SK-N-SH (cell line): ENCODE measurements around the gene MLXIP. TPM values are rescaled to one million over a fixed set of nuclear protein-coding genes. Genes with fewer than 3 reads are reported as not detected.
A peak's percentile ranks its signal among the peaks of the same experiment; 100 is the strongest.

Experiments
- CTCF ChIA-PET: fragments of 300-600, 350-600 bp; formaldehyde crosslinking; extraction: SDS; loops from one replicate; lab custom pipeline; 2021; lab: Yijun Ruan, JAX
- POLR2A ChIA-PET: fragments of 350-600 bp; sonication (Branson Sonifier 250); formaldehyde crosslinking; extraction: SDS; loops from one replicate; lab custom pipeline; 2020; ENCODE audit warnings: antibody characterized with exemption, inconsistent platforms; lab: Yijun Ruan, JAX
- DNase-seq: peaks from one replicate; pipeline ENCODE4 v3.0.0; 2012
- H2AFZ ChIP-seq: fragments of 200-600 bp; sonication (generic); 2 replicates; pipeline ENCODE4 v1.8.1; 2016; ENCODE audit warnings: antibody characterized with exemption, mild to moderate bottlenecking, low read depth
- H3F3A ChIP-seq: fragments of 200-600 bp; sonication (generic); replicated peaks from 2 replicates; pipeline ENCODE3; 2016; ENCODE audit warnings: antibody characterized with exemption, mild to moderate bottlenecking; ENCODE audit not compliant: insufficient read depth
- H3K27ac ChIP-seq, 2 experiments: fragments of 200-500 bp in 1 of 2; fragments of 200-600 bp in 1 of 2; sonication (Bioruptor generic) in 1 of 2; sonication (generic), shearing (Covaris generic) in 1 of 2; 2 replicates each; pipeline versions ENCODE4 v1.5.1 to v1.6.1; 2014 to 2016; ENCODE audit warnings: low read depth in 2 of 2, inconsistent platforms in 1 of 2, low read length in 1 of 2, mild to moderate bottlenecking in 1 of 2, mixed read lengths in 1 of 2
- H3K27me3 ChIP-seq: fragments of 200-600 bp; sonication (generic), shearing (Covaris generic); 2 replicates; pipeline ENCODE4 v1.6.1; 2016; ENCODE audit warnings: mixed run types; ENCODE audit not compliant: insufficient read depth
- H3K36me3 ChIP-seq, 2 experiments: fragments of 200-500 bp in 1 of 2; fragments of 200-600 bp in 1 of 2; sonication (Bioruptor generic) in 1 of 2; sonication (generic) in 1 of 2; replicated peaks in 1 of 2; 2 replicates each; pipeline versions ENCODE3 to v1.5.1; 2014 to 2016; ENCODE audit warnings: low read length in 1 of 2, mild to moderate bottlenecking in 1 of 2; ENCODE audit not compliant: insufficient read depth in 2 of 2, control insufficient read depth in 1 of 2
- H3K4me1 ChIP-seq, 2 experiments: fragments of 200-500 bp in 1 of 2; fragments of 200-600 bp in 1 of 2; sonication (Bioruptor generic) in 1 of 2; sonication (generic), shearing (Covaris generic) in 1 of 2; 2 replicates each; pipeline versions ENCODE4 v1.5.1 to v1.6.1; 2014 to 2016; ENCODE audit warnings: low read depth in 1 of 2, low read length in 1 of 2, mixed run types in 1 of 2; ENCODE audit not compliant: insufficient read depth in 2 of 2, control insufficient read depth in 1 of 2
- H3K4me2 ChIP-seq: fragments of 200-600 bp; sonication (generic), shearing (Covaris generic); 2 replicates; pipeline ENCODE4 v1.6.1; 2017; ENCODE audit warnings: mixed run types
- H3K4me3 ChIP-seq, 2 experiments: fragments of 200-500 bp in 1 of 2; fragments of 200-600 bp in 1 of 2; sonication (Bioruptor generic) in 1 of 2; sonication (generic), shearing (Covaris generic) in 1 of 2; 2 replicates each; pipeline versions ENCODE4 v1.5.1 to v1.8.1; 2014 to 2016; ENCODE audit warnings: low read depth in 2 of 2, inconsistent platforms in 1 of 2, low read length in 1 of 2, mild to moderate bottlenecking in 1 of 2, mixed read lengths in 1 of 2, moderate library complexity in 1 of 2
- H3K79me2 ChIP-seq: fragments of 200-600 bp; sonication (generic); 2 replicates; pipeline ENCODE4 v1.8.1; 2017; ENCODE audit warnings: mild to moderate bottlenecking; ENCODE audit not compliant: insufficient read depth
- H3K9ac ChIP-seq: fragments of 200-600 bp; sonication (generic); 2 replicates; pipeline ENCODE4 v1.6.1; 2017; ENCODE audit warnings: mixed run types
- H3K9me2 ChIP-seq: fragments of 200-600 bp; sonication (generic); 2 replicates; pipeline ENCODE4 v1.6.1; 2017; ENCODE audit warnings: mixed run types
- H3K9me3 ChIP-seq: fragments of 200-600 bp; sonication (generic); 2 replicates; pipeline ENCODE4 v1.6.1; 2017; ENCODE audit warnings: mixed run types, mild to moderate bottlenecking, moderate library complexity
- H4K20me1 ChIP-seq: fragments of 200-600 bp; sonication (generic); 2 replicates; pipeline ENCODE4 v1.6.1; 2017; ENCODE audit warnings: mild to moderate bottlenecking, mixed run types; ENCODE audit not compliant: insufficient read depth
- EP300 ChIP-seq, 2 experiments: IDR thresholded peaks; 2 replicates each; pipeline versions ENCODE4 v1.4.0 to v1.6.1; 2012; ENCODE audit warnings: borderline replicate concordance in 1 of 2, low read depth in 1 of 2, low read length in 1 of 2
- EZH2phosphoT487 ChIP-seq: fragments of 200-600 bp; sonication (generic); IDR thresholded peaks from 2 replicates; pipeline ENCODE4 v1.6.1; 2017; ENCODE audit warnings: low read depth, mixed run types, mild to moderate bottlenecking, antibody characterized with exemption, moderate library complexity, borderline replicate concordance
- FOXJ3 ChIP-seq: sonication (generic); formaldehyde crosslinking; IDR thresholded peaks from 2 replicates; pipeline ENCODE4 v1.5.1; 2020; ENCODE audit warnings: mild to moderate bottlenecking, missing genetic modification reagents
- FOXM1 ChIP-seq: IDR thresholded peaks from 2 replicates; pipeline ENCODE4 v1.4.0; 2012; ENCODE audit warnings: low read depth, mild to moderate bottlenecking
- GABPA ChIP-seq: IDR thresholded peaks from 2 replicates; pipeline ENCODE4 v1.4.0; 2012; ENCODE audit warnings: low read depth, mild to moderate bottlenecking
- IRF3 ChIP-seq: fragments of 150-350 bp; IDR thresholded peaks from 2 replicates; pipeline ENCODE4 v1.6.1; 2016; ENCODE audit warnings: mild to moderate bottlenecking, low read depth, low read length
- MEF2A ChIP-seq: IDR thresholded peaks from 2 replicates; pipeline ENCODE4 v1.4.0; 2012; ENCODE audit warnings: low read depth, borderline replicate concordance
- NFIC ChIP-seq: IDR thresholded peaks from 2 replicates; pipeline ENCODE4 v1.4.0; 2012; ENCODE audit warnings: borderline replicate concordance
- PBX3 ChIP-seq: IDR thresholded peaks from 2 replicates; pipeline ENCODE4; 2012
- POLR2AphosphoS5 ChIP-seq: IDR thresholded peaks from 2 replicates; pipeline ENCODE4 v1.6.1; 2012; ENCODE audit warnings: low read depth, low read length
- RAD21 ChIP-seq: IDR thresholded peaks from 2 replicates; pipeline ENCODE4 v1.6.1; 2012; ENCODE audit warnings: mild to moderate bottlenecking, low read length
- RCOR1 ChIP-seq: fragments of 150-350 bp; IDR thresholded peaks from 2 replicates; pipeline ENCODE4 v1.6.1; 2017; ENCODE audit warnings: antibody characterized with exemption, low read length
- RXRA ChIP-seq: IDR thresholded peaks from 2 replicates; pipeline ENCODE4 v1.4.0; 2012; ENCODE audit warnings: low read depth, mild to moderate bottlenecking, borderline replicate concordance
- SIN3A ChIP-seq: IDR thresholded peaks from 2 replicates; pipeline ENCODE4 v1.6.1; 2012; ENCODE audit warnings: low read depth, mild to moderate bottlenecking, low read length, moderate library complexity, borderline replicate concordance
- TAF1 ChIP-seq: IDR thresholded peaks from 2 replicates; pipeline ENCODE4 v1.6.1; 2012; ENCODE audit warnings: low read depth, mild to moderate bottlenecking, low read length, moderate library complexity, borderline replicate concordance
- TCF12 ChIP-seq: IDR thresholded peaks from 2 replicates; pipeline ENCODE4 v1.4.0; 2012
- USF2 ChIP-seq: fragments of 150-350 bp; IDR thresholded peaks from 2 replicates; pipeline ENCODE4 v1.6.1; 2017; ENCODE audit warnings: antibody characterized with exemption, low read length, low read depth, borderline replicate concordance
- YY1 ChIP-seq: IDR thresholded peaks from 2 replicates; pipeline ENCODE4 v1.4.0; 2012; ENCODE audit warnings: low read depth, mild to moderate bottlenecking
- WGBS: methylation state at CpG from one replicate; pipeline ENCODE4 v1.1.6; 2017; ENCODE audit warnings: low lambda C conversion rate; 5-methylcytosine and 5-hydroxymethylcytosine counted together
- polyA plus RNA-seq, 3 experiments: library from polyadenylated mRNA; depleted of rRNA; stranded (reverse); fragments of >200 nt; gene quantifications; 2 replicates each; pipeline ENCODE4 v1.2.3, GENCODE V29; 2012

MLXIP gene
- polyA plus RNA-seq, 1 of the 3 experiments (the other 2 are of a cell fraction): 11.0 TPM

GRCh38 chr12:122062832-122063693 is 15.5 kb upstream of the MLXIP start (continued):
- TF ChIP-seq IRF3: no peak
- TF ChIP-seq TAF1: no peak
- no peak for TF ChIP-seq RAD21
- TF ChIP-seq EZH2phosphoT487: no peak
- no peak for TF ChIP-seq RCOR1
- no peak for TF ChIP-seq MEF2A
- TF ChIP-seq FOXM1: no peak
- TF ChIP-seq NFIC: 0 out of 2 replicates have a peak, but pooled peaks have one; percentile 13
- no peak for TF ChIP-seq SIN3A

GRCh38 chr12:122063694-122064024 is 14.9 kb upstream of the MLXIP start:
- Histone ChIP-seq H3K27me3 (no peaks in the 10 kb centered on the region), H3K9me3 (no peaks in the 10 kb centered on the region), H3K4me3 (no peak overlapping the region; a peak in 1 of 4 replicates), H3K4me2 (peak overlapping the region; percentile 78), H2AFZ (no peak overlapping the region), H3K79me2 (peaks cover 4% of the 10 kb centered on the region; the same call in 1 of the 2 replicates), H3F3A (peaks cover 33% of the 10 kb centered on the region), H3K27ac (peak overlapping the region; percentile 68 to 93), H3K36me3 (peaks cover 3 to 22% of the 10 kb centered on the region in 2 experiments), H4K20me1 (no peaks in the 10 kb centered on the region), H3K9ac (peak overlapping the region; percentile 48; the same call in 1 of the 2 replicates), H3K9me2 (no peaks in the 10 kb centered on the region), H3K4me1 (peaks cover 28 to 30% of the 10 kb centered on the region in 2 experiments; a peak in 3 of 4 replicates)
- no peak for TF ChIP-seq RCOR1
- TF ChIP-seq EP300 (IDR thresholded peaks at IDR 0.05; ENCODE audit: borderline replicate concordance in 1 of 2, low read depth in 1 of 2, low read length in 1 of 2): no peak
- DNase-seq: peak; percentile 38
- WGBS: 85% methylated on average over 6 of the region's 6 CpGs
- POLR2A ChIA-PET: no interaction called here
- CTCF ChIA-PET: interaction anchor here (0.7 to 4.9 kb wide), 9 partner anchors 9 to 269 kb away, joined by 3 to 33 read pairs (median 4); no protein-coding TSS in a partner anchor

GRCh38 chr12:122064025-122064777 is 14.4 kb upstream of the MLXIP start:
- H3K36me3 ChIP-seq: peaks cover 3 to 18% of the 10 kb centered on the region in 2 experiments
- peak overlapping the region; percentile 52 for H3K9ac ChIP-seq
- 62% methylated on average over 9 of the region's 14 CpGs for WGBS
- H3K9me3 ChIP-seq: no peaks in the 10 kb centered on the region
- no peak overlapping the region for H2AFZ ChIP-seq
- H3K4me2 ChIP-seq: peak overlapping the region; percentile 78
- DNase-seq: peak; percentile 92
- H3K79me2 ChIP-seq: peaks cover 4% of the 10 kb centered on the region; the same call in 1 of the 2 replicates
- H3K27me3 ChIP-seq: no peaks in the 10 kb centered on the region
- peak overlapping the region; percentile 79 to 93 for H3K27ac ChIP-seq
- H3K4me1 ChIP-seq: peaks cover 28 to 30% of the 10 kb centered on the region in 2 experiments; a peak in 3 of 4 replicates
- peaks cover 33% of the 10 kb centered on the region for H3F3A ChIP-seq
- H3K9me2 ChIP-seq: no peaks in the 10 kb centered on the region
- peak overlapping the region; percentile 9 to 18; a peak in 2 of 4 replicates for H3K4me3 ChIP-seq
- no peaks in the 10 kb centered on the region for H4K20me1 ChIP-seq
- ChIA-PET CTCF (interaction anchor here (0.9 to 4.9 kb wide), 4 partner anchors 10 to 59 kb away, joined by 3 to 33 read pairs (median 16); partner anchors contain the start of gene MLXIP), POLR2A (interaction anchor here (0.7 kb wide), 1 partner anchor 10 kb away, joined by 4 read pairs; no protein-coding TSS in a partner anchor)
- TF ChIP-seq YY1 (peak; percentile 83), RXRA (no peak), PBX3 (peak; percentile 56; the same call in 1 of the 2 replicates), GABPA (no peak), FOXM1 (no peak), TCF12 (peak; percentile 67), NFIC (no peak), POLR2AphosphoS5 (peak; percentile 56), EP300 (IDR thresholded peaks at IDR 0.05; ENCODE audit: borderline replicate concordance in 1 of 2, low read depth in 1 of 2, low read length in 1 of 2) (no peak), FOXJ3 (no peak), USF2 (peak; percentile 73), RAD21 (peak; percentile 54)
